Neuron (in vitro differentiated cells): ENCODE data around the gene TERT.
"Not testable (repeated sequence)": the region's sequence is repeated elsewhere in the genome, so short reads cannot be mapped to it uniquely, and the experiment has no call there.

Experiments used
- H2AFZ ChIP-seq: one replicate; pipeline ENCODE4 v1.6.1; 2013; ENCODE audit warnings: low read depth, mild to moderate bottlenecking, inconsistent platforms, low read length, moderate library complexity
- H3K27me3 ChIP-seq: one replicate; pipeline ENCODE4 v1.6.1; 2013; ENCODE audit warnings: low read length; ENCODE audit not compliant: insufficient read depth
- H3K36me3 ChIP-seq: one replicate; pipeline ENCODE4 v1.6.1; 2013; ENCODE audit warnings: low read length; ENCODE audit not compliant: insufficient read depth
- H3K4me1 ChIP-seq: one replicate; pipeline ENCODE4 v1.6.1; 2013; ENCODE audit warnings: low read length; ENCODE audit not compliant: insufficient read depth
- H3K4me3 ChIP-seq: 2 replicates; pipeline ENCODE4 v1.5.1; 2013; ENCODE audit warnings: mild to moderate bottlenecking, low read length, moderate library complexity
- H3K9me3 ChIP-seq: one replicate; pipeline ENCODE4 v1.6.1; 2013; ENCODE audit warnings: low read length

The TERT gene

GRCh38 chr5:1280177-1281037, 14.5 kb downstream of the TERT start:
- Histone ChIP-seq H2AFZ (no peak overlapping the region), H3K27me3 (no peaks in the 10 kb centered on the region), H3K36me3 (no peaks in the 10 kb centered on the region), H3K9me3 (peaks cover 4% of the 10 kb centered on the region), H3K4me3 (no peak overlapping the region), H3K4me1 (no peaks in the 10 kb centered on the region)

GRCh38 chr5:1279443-1280151, 15.3 kb downstream of the TERT start:
- H3K27me3 ChIP-seq = no peaks in the 10 kb centered on the region
- no peaks in the 10 kb centered on the region for H3K36me3 ChIP-seq
- no peak overlapping the region for H3K4me3 ChIP-seq
- H3K9me3 ChIP-seq = peaks cover 4% of the 10 kb centered on the region
- H3K4me1 ChIP-seq = no peaks in the 10 kb centered on the region
- H2AFZ ChIP-seq = no peak overlapping the region

DNA sequence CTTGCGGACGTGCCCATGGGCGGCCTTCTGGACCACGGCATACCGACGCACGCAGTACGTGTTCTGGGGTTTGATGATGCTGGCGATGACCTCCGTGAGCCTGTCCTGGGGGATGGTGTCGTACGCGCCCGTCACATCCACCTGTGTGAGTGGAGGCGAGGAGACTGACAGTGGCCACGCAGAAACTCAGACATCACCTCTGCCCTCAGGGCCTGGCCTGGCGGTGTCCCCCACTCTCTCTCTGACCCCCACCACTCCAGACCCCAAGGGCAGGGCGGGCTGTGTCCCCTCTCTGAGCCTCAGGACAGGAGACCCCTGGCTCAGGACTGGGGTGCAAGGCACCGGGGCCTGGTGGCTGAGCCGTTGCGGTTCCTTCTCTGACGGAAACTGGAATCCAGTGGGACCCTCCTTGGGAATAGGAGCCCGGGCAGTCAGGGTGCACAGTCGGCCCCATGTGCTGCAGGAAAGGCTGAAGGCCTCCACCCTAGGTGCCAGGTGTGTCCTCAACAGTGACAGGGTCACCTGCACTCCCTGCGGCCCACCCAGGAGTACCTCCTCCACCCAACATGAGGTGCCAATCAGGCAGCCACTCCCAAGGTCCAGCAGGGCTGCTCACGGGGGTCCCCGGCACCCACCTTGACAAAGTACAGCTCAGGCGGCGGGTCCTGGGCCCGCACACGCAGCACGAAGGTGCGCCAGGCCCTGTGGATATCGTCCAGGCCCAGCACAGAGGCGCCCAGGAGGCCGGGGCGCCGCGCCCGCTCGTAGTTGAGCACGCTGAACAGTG, 16.0 kb downstream of the TERT start:
- no peak overlapping the region for H3K4me3 ChIP-seq
- peaks cover 4% of the 10 kb centered on the region for H3K9me3 ChIP-seq
- H2AFZ ChIP-seq = no peak overlapping the region
- no peaks in the 10 kb centered on the region for H3K36me3 ChIP-seq
- no peaks in the 10 kb centered on the region for H3K27me3 ChIP-seq
- no peaks in the 10 kb centered on the region for H3K4me1 ChIP-seq

- H2AFZ ChIP-seq = no peak overlapping the region
- no peaks in the 10 kb centered on the region for H3K4me1 ChIP-seq
- H3K4me3 ChIP-seq = no peak overlapping the region
- no peaks in the 10 kb centered on the region for H3K36me3 ChIP-seq
- H3K9me3 ChIP-seq = peaks cover 4% of the 10 kb centered on the region
- no peaks in the 10 kb centered on the region for H3K27me3 ChIP-seq
Measured at GRCh38 chr5:1278216-1278615, 16.7 kb downstream of the TERT start.

DNA sequence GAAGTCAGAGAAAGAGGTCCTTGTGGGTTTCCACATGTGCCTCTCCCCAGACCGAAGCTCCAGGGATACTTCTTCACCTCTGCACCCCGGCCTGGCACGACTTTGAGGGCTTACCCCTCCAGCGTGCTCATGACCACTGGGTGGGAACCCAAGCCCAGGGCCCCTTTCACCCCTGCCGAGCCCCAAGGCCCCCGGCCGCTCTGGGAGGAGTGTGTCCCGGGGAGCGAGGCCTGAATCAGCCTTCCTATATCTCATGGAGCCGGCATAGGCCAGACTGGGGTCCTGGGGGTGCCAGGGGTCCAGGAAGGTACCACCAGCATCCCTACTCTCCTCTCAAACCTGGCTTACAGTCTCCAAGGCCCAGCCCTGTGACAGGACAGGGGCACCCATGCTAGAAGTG, 17.1 kb downstream of the TERT start:
- Histone ChIP-seq H2AFZ (no peak overlapping the region), H3K4me1 (no peaks in the 10 kb centered on the region), H3K36me3 (no peaks in the 10 kb centered on the region), H3K9me3 (peaks cover 4% of the 10 kb centered on the region), H3K27me3 (no peaks in the 10 kb centered on the region), H3K4me3 (no peak overlapping the region)

DNA sequence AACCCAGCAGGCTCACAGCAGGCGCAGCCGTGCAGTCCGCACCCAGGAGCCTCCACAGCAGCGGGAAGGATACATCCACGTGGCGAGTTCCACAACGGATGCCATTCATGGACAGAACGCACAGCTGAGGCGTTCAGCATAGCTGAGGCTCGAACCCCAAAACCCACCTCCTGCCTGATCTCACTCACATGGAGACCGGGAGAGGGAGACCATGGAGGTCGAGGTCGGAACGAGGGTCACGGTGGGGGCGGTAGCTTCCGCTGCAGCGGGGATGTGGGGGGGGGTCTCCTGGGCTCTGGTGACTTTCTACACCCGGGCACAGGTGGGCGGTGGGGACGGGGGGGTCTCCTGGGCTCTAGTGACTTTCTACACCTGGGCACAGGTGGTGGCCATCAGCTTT, 17.5 kb downstream of the TERT start:
- no peaks in the 10 kb centered on the region for H3K36me3 ChIP-seq
- H2AFZ ChIP-seq = no peak overlapping the region
- no peaks in the 10 kb centered on the region for H3K27me3 ChIP-seq
- H3K4me3 ChIP-seq = no peak overlapping the region
- H3K9me3 ChIP-seq = peaks cover 4% of the 10 kb centered on the region
- H3K4me1 ChIP-seq = no peaks in the 10 kb centered on the region

DNA sequence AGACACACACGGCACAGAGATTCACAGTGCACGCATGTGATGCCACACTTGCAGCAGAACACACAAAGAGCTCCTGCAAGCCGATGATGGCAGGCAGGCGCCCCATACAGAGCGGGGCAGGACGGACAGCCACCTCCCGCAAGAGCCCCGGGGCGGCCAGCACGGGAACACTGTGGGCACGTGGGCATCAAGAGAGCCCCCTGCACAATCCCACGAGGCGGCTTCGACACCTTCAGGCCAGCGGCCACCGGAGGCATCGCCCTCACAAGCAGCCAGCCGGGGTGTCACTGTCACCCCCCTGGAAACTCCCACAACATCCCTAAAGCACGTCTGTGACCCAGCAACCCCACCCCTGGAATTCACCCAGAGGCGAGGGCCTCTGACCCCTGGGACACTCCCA, 17.9 kb downstream of the TERT start:
- H2AFZ ChIP-seq = no peak overlapping the region
- peaks cover 4% of the 10 kb centered on the region for H3K9me3 ChIP-seq
- H3K36me3 ChIP-seq = no peaks in the 10 kb centered on the region
- no peaks in the 10 kb centered on the region for H3K4me1 ChIP-seq
- no peaks in the 10 kb centered on the region for H3K27me3 ChIP-seq
- no peak overlapping the region for H3K4me3 ChIP-seq

DNA sequence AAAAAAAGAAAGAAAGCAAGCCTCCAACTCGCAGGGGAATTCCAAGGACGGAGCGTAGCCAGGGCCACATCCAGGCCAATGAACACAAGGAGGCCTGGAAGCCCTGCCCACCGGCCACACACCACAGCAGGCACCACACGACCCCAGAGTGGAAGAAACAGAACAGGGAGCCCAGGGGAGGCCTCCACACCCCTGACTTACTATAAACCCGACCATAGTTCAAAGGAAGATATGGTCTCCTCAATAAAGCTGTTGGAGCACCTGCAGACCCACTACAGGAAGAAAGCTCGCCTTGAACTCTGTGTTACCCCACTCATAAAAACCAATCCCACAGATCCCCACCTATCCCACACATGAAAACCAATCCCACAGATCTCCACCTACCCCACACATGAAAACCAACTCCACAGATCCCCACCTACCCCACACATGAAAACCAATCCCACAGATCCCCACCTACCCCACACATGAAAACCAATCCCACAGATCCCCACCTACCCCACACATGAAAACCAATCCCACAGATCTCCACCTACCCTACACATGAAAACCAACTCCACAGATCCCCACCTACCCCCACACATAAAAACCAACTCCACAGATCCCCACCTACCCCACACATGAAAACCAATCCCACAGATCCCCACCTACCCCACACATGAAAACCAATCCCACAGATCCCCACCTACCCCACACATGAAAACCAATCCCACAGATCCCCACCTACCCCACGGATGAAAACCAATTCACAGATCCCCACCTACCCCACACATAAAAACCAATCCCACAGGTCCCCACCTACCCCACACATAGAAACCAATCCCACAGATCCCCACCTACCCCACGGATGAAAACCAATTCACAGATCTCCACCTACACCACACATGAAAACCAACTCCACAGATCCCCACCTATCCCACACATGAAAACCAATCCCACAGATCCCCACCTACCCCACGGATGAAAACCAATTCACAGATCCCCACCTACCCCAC, 19.2 kb downstream of the TERT start:
- not testable (repeated sequence) for H3K27me3 ChIP-seq, H3K9me3 ChIP-seq, H3K36me3 ChIP-seq, H3K4me3 ChIP-seq, H2AFZ ChIP-seq, H3K4me1 ChIP-seq

GRCh38 chr5:1274471-1274870, 20.4 kb downstream of the TERT start:
- Histone ChIP-seq H2AFZ (no peak overlapping the region), H3K4me3 (no peak overlapping the region), H3K4me1 (no peaks in the 10 kb centered on the region), H3K9me3 (peaks cover 7% of the 10 kb centered on the region), H3K27me3 (no peaks in the 10 kb centered on the region), H3K36me3 (no peaks in the 10 kb centered on the region)

GRCh38 chr5:1273745-1274144, 21.1 kb downstream of the TERT start:
- H3K36me3 ChIP-seq = no peaks in the 10 kb centered on the region
- peaks cover 7% of the 10 kb centered on the region for H3K9me3 ChIP-seq
- no peaks in the 10 kb centered on the region for H3K4me1 ChIP-seq
- no peaks in the 10 kb centered on the region for H3K27me3 ChIP-seq
- no peak overlapping the region for H2AFZ ChIP-seq
- no peak overlapping the region for H3K4me3 ChIP-seq

- H3K36me3 ChIP-seq = no peaks in the 10 kb centered on the region
- H3K4me3 ChIP-seq = no peak overlapping the region
- no peaks in the 10 kb centered on the region for H3K27me3 ChIP-seq
- no peak overlapping the region for H2AFZ ChIP-seq
- peaks cover 2% of the 10 kb centered on the region for H3K9me3 ChIP-seq
- H3K4me1 ChIP-seq = no peaks in the 10 kb centered on the region
Measured at GRCh38 chr5:1272201-1272600, 22.7 kb downstream of the TERT start.
